ENCODE data around the gene ABAT. TPM values are rescaled to one million over a fixed set of nuclear protein-coding genes. Genes with fewer than 3 reads are reported as not detected.

Gene ABAT
- total and polyA plus RNA-seq, 2 of the 8 experiments (the other 6 are each of a cell fraction or from before 2014, with no cell fraction given): 6.4 to 8.4 TPM

GRCh38 chr16:8721336-8722024 is 47.1 kb downstream of the ABAT start:
- H3K9ac ChIP-seq (replicated peaks in 1 of 4; ENCODE audit: extremely low read depth in 1 of 4, low read depth in 3 of 4, low read length in 3 of 4): no peak overlapping the region
- TF ChIP-seq ZNF274 (IDR thresholded peaks at IDR 0.05; ENCODE audit: borderline replicate concordance, extremely low read depth, low read length) (no peak), RBBP5 (IDR thresholded peaks at IDR 0.05; ENCODE audit: borderline replicate concordance, low read depth, low read length) (no peak), KDM1A (IDR thresholded peaks at IDR 0.05; ENCODE audit: borderline replicate concordance, low read length) (no peak), SP2 (IDR thresholded peaks at IDR 0.05; ENCODE audit: low read length) (no peak), RAD21 (IDR thresholded peaks at IDR 0.05 in 1 of 2, conservative IDR thresholded peaks at IDR 0.05 in 1 of 2; ENCODE audit: low read depth in 2 of 2, low read length in 2 of 2) (no peak), ASH2L (IDR thresholded peaks at IDR 0.05; ENCODE audit: low read length) (no peak), GABPA (IDR thresholded peaks at IDR 0.05; ENCODE audit: borderline replicate concordance, insufficient read depth, low read length) (no peak), SRF (IDR thresholded peaks at IDR 0.05; ENCODE audit: low read depth, low read length) (no peak), RXRA (IDR thresholded peaks at IDR 0.05; ENCODE audit: insufficient read depth, low read depth, low read length) (no peak), HDAC6 (IDR thresholded peaks at IDR 0.05; ENCODE audit: low read depth, low read length) (no peak), CHD2 (IDR thresholded peaks at IDR 0.05; ENCODE audit: low read length) (no peak)
- no peak overlapping the region for H3K56ac ChIP-seq (replicated peaks; ENCODE audit: insufficient read length, low read depth, low read length)
- H3K27me3 ChIP-seq (replicated peaks in 1 of 4; ENCODE audit: control insufficient read depth in 3 of 4, extremely low read depth in 1 of 4, insufficient read depth in 3 of 4, low read length in 3 of 4): no peaks in the 10 kb centered on the region
- CTCF ChIA-PET (ENCODE audit: partially characterized antibody): no interaction called here
- H2BK120ac ChIP-seq (replicated peaks; ENCODE audit: low read depth, low read length): no peak overlapping the region
- no peak overlapping the region for H4K8ac ChIP-seq (ENCODE audit: extremely low read depth, insufficient read depth, low read length)
- no peak overlapping the region; the same call in 1 of the 2 replicates for H2BK5ac ChIP-seq (ENCODE audit: low read depth, low read length)
- no peaks in the 10 kb centered on the region for H3K9me3 ChIP-seq (ENCODE audit: insufficient read depth in 2 of 2, low read depth in 1 of 2, low read length in 1 of 2)
- H4K5ac ChIP-seq (ENCODE audit: insufficient read length, low read depth, low read length): no peak overlapping the region
- H3K79me1 ChIP-seq (ENCODE audit: low read depth, low read length): no peaks in the 10 kb centered on the region
- no peak overlapping the region for H3K27ac ChIP-seq (ENCODE audit: low read depth, low read length)
- no peak for DNase-seq (ENCODE audit: low read depth in 1 of 2, low spot score in 2 of 2)
- peak overlapping the region in 1 of 2 experiments; percentile 38; a peak in 1 of 4 replicates for H3K4me2 ChIP-seq (ENCODE audit: insufficient read depth in 1 of 2, low read depth in 2 of 2, low read length in 2 of 2)
- 63% methylated on average over 14 of the region's 14 CpGs; no CpG with 5 or more reads in 1 of the 2 experiments for WGBS, 2 experiments (ENCODE audit: extremely low coverage in 1 of 2, insufficient coverage in 1 of 2, insufficient read length in 1 of 2, insufficient replicate concordance in 2 of 2, low coverage in 1 of 2, low lambda C conversion rate in 2 of 2, missing lambda C conversion rate in 1 of 2)
- H3K4me1 ChIP-seq (replicated peaks in 1 of 4; ENCODE audit: control insufficient read depth in 3 of 4, insufficient read depth in 4 of 4, low read length in 3 of 4): peaks cover 0 to 16% (median 7%) of the 10 kb centered on the region in 4 experiments; a peak in 6 of 7 replicates
- H3K18ac ChIP-seq (ENCODE audit: extremely low read depth, low read length): no peak overlapping the region
- H2BK15ac ChIP-seq (ENCODE audit: low read length): no peak overlapping the region
- no peak overlapping the region for H4K91ac ChIP-seq (replicated peaks; ENCODE audit: insufficient read length, low read length)
- H2AFZ ChIP-seq (ENCODE audit: low read length): no peak overlapping the region
- H3K23ac ChIP-seq (ENCODE audit: insufficient read length): no peak overlapping the region
- no peak overlapping the region for H3K4ac ChIP-seq (replicated peaks; ENCODE audit: insufficient read length, low read depth, low read length)
- H3K36me3 ChIP-seq (ENCODE audit: control insufficient read depth in 2 of 4, insufficient read depth in 4 of 4, low read length in 3 of 4): no peaks in the 10 kb centered on the region
- POLR2A ChIA-PET (ENCODE audit: partially characterized antibody): interaction anchor here (0.8 to 1.1 kb wide), 3 partner anchors 10 to 52 kb away, joined by 3 read pairs; no protein-coding TSS in a partner anchor
- H3K14ac ChIP-seq (ENCODE audit: insufficient read length): no peak overlapping the region
- FAIRE-seq: no peak
- no peak overlapping the region for H2BK20ac ChIP-seq (ENCODE audit: low read length)
- H4K20me1 ChIP-seq (replicated peaks in 1 of 2; ENCODE audit: control insufficient read depth in 1 of 2, insufficient read depth in 2 of 2, low read length in 2 of 2): no peaks in the 10 kb centered on the region
- no peak overlapping the region for H2AK5ac ChIP-seq (ENCODE audit: low read depth, low read length)
- no peaks in the 10 kb centered on the region for H3K79me2 ChIP-seq (ENCODE audit: control insufficient read depth in 1 of 2, insufficient read depth in 2 of 2, low read length in 2 of 2)
- no peak overlapping the region for H2BK12ac ChIP-seq (ENCODE audit: low read depth, low read length)
- no peak overlapping the region for H3K4me3 ChIP-seq (ENCODE audit: extremely low read depth in 1 of 4, insufficient read depth in 2 of 4, low read depth in 3 of 4, low read length in 4 of 4)
- no peaks in the 10 kb centered on the region for H3K23me2 ChIP-seq (ENCODE audit: low read depth, low read length)
